Body of pancreas (tissue), 4 donors: ENCODE measurements around the gene AGRN. TPM values are rescaled to one million over a fixed set of nuclear protein-coding genes. Genes with fewer than 3 reads are reported as not detected.
"Not testable (repeated sequence)": the region's sequence is repeated elsewhere in the genome, so short reads cannot be mapped to it uniquely, and the experiment has no call there.

Experiments used
- ATAC-seq: fragments of 150-250 bp; one replicate; pipeline ENCODE4 v1.9.1; 2016
- DNase-seq, 4 donors: peaks; one replicate each; pipeline ENCODE4 v3.0.0-alpha.2; 2019
- H3K27ac ChIP-seq, 4 donors: fragments of 200-600 bp; sonication (generic); 1 replicate in 3 of 4; 2 replicates in 1 of 4; pipeline versions ENCODE4 v1.5.1 to v1.6.1; 2016 to 2019; ENCODE audit warnings: mild to moderate bottlenecking in 1 of 4, mixed read lengths in 1 of 4, moderate library complexity in 1 of 4
- H3K27me3 ChIP-seq, 2 donors: fragments of 200-600 bp; sonication (generic); one replicate each; pipeline ENCODE4 v1.6.0; 2016; ENCODE audit warnings: mild to moderate bottlenecking in 1 of 2
- H3K36me3 ChIP-seq, 2 donors: fragments of 200-600 bp; sonication (generic); replicated peaks in 1 of 2; 2 replicates each; pipeline ENCODE4 v1.5.1; 2016; ENCODE audit warnings: low read depth in 2 of 2; ENCODE audit not compliant: insufficient read depth in 1 of 2
- H3K4me1 ChIP-seq: fragments of 200-600 bp; sonication (generic); one replicate; pipeline ENCODE4 v1.6.0; 2016
- H3K4me3 ChIP-seq, 2 donors: fragments of 200-600 bp; sonication (generic); 1 replicate in 1 of 2; 2 replicates in 1 of 2; pipeline ENCODE4 v1.5.1; 2016 to 2019
- H3K9me3 ChIP-seq, 3 donors: fragments of 200-600 bp; sonication (generic); 1 replicate in 2 of 3; 2 replicates in 1 of 3; pipeline ENCODE4 v1.5.1; 2016
- POLR2A ChIP-seq, 3 donors: fragments of 450-650 bp; IDR thresholded peaks; one replicate each; pipeline ENCODE4 v1.6.1; 2016; ENCODE audit warnings: antibody characterized with exemption in 3 of 3, mild to moderate bottlenecking in 2 of 3
- WGBS, 2 donors: methylation state at CpG; one replicate each; pipeline ENCODE4 v1.1.5; 2017; 5-methylcytosine and 5-hydroxymethylcytosine counted together
- intact Hi-C: fragments of 100-400 bp; cut with DNase I; formaldehyde crosslinking; loops from one replicate; pipeline ENCODE4 v1.15.1; 2023
- total RNA-seq, 2 donors: library from RNA; depleted of rRNA; stranded (reverse); fragments of >200 nt; gene quantifications; one replicate each; pipeline ENCODE4 v1.1.0, GENCODE V29; 2016
- TF ChIP-seq, protein P1 (sequence below), 7 experiments: fragments of 450-650 bp in 4 of 7; fragments of 200-600 bp in 3 of 7; sonication (generic) in 3 of 7; IDR thresholded peaks; one replicate each; pipeline ENCODE4 v1.5.1; 2016 to 2019; ENCODE audit warnings: antibody characterized with exemption in 7 of 7

The AGRN gene
- total RNA-seq, 2 donors from 2014 or later, result 85.1 to 241 TPM

DNA sequence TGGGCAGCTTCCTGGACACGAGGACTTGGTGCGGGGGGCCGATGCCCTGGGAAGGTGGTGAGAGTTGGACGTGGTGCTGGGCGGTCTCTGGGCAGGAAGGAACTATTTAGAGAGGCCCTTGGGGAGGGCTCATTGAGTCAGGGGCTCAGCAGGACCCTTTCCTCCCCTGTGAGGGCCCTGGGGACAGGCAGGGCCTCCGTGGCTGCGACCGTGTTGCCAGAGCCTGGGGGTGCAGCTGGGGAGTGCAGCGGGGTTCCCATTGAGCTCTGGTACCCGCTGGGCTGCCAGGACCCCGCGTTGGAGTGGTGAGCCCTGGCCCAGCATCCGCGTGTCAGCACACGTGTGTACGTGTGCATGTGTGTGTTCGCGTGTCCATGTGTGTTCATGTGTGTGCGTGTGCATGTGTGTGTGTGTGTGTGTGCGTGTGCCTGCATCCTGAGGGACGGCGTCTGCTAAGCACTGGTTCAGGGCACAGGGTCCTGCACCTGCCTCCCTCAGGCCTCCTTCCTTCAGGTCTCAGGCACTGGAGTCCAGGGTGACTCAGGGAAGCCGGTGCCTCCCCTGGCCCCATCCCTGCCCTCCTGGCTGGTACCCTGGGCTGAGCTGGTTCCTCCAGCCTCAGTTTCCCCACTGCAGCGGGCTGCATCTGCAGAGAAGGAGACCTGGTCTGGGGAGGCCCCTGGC, 43.5 kb downstream of the AGRN start:
- no peak overlapping the region for H3K4me3 ChIP-seq
- WGBS, 2 donors, result 46 to 80% methylated on average over 7 to 21 of the region's 24 CpGs
- intact Hi-C loops, result loop anchor here (5.0 kb wide), 1 partner anchor 81 kb away; the partner anchor contains the start of gene PERM1
- ATAC-seq (no peak), DNase-seq (no peak)
- no peak overlapping the region for H3K27ac ChIP-seq
- H3K36me3 ChIP-seq, result no peaks in the 10 kb centered on the region
- H3K27me3 ChIP-seq, result peaks cover 0 to 10% of the 10 kb centered on the region in 2 donors
- no peaks in the 10 kb centered on the region for H3K9me3 ChIP-seq
- TF ChIP-seq, protein P1, sequence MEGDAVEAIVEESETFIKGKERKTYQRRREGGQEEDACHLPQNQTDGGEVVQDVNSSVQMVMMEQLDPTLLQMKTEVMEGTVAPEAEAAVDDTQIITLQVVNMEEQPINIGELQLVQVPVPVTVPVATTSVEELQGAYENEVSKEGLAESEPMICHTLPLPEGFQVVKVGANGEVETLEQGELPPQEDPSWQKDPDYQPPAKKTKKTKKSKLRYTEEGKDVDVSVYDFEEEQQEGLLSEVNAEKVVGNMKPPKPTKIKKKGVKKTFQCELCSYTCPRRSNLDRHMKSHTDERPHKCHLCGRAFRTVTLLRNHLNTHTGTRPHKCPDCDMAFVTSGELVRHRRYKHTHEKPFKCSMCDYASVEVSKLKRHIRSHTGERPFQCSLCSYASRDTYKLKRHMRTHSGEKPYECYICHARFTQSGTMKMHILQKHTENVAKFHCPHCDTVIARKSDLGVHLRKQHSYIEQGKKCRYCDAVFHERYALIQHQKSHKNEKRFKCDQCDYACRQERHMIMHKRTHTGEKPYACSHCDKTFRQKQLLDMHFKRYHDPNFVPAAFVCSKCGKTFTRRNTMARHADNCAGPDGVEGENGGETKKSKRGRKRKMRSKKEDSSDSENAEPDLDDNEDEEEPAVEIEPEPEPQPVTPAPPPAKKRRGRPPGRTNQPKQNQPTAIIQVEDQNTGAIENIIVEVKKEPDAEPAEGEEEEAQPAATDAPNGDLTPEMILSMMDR (IDR thresholded peaks at IDR 0.05), result no peak
- TF ChIP-seq POLR2A (IDR thresholded peaks at IDR 0.05), result no peak
- H3K4me1 ChIP-seq, result peaks cover 38% of the 10 kb centered on the region

DNA sequence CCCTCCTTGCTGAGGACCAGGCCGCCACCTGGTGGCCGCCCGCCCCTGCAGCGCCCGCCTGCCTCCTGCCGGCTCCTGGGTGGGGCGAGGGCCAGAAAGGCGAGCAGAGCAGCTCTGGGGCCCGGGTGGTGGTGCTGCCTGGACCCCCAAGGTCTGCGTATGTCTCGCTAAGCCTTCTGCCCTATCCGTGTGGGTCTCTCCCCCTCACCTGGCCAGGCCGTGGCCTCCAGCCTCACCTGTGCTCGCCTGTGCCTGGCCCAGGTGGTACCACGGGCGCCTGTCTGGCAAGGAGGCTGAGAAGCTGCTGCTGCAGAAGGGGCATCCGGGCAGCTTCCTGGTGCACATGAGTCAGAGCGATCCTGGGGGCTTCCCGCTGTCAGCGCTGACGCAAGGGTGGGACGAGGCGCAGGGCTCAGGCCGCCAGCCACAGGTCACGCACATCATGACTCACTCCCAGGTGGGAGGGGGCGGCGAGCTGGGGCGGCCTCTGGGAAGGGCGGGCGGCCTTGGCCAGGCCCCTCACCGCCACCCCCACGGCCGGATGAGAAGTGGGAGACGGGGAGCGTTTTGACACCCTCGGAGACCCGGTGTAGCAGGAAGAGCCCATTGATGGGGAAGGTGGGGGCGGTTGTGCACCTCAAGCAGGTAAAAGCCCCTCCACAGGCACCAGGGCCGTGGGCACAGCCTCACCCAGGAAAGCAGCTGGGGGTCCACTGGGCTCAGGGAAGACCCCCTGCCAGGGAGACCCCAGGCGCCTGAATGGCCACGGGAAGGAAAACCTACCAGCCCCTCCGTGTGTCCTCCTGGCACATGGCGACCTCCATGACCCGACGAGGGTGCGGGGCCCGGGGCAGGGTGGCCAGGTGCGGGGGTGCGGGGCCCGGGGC, 44.3 kb downstream of the AGRN start:
- H3K36me3 ChIP-seq, result no peaks in the 10 kb centered on the region
- TF ChIP-seq POLR2A (IDR thresholded peaks at IDR 0.05), result peak in 2 of 3 donors; percentile 9 to 21
- TF ChIP-seq, protein P1 (IDR thresholded peaks at IDR 0.05), result peak; percentile 81 to 96 (median 91)
- H3K9me3 ChIP-seq, result no peaks in the 10 kb centered on the region
- H3K4me1 ChIP-seq, result peaks cover 33% of the 10 kb centered on the region
- no peak overlapping the region for H3K4me3 ChIP-seq
- ATAC-seq, result peak; percentile 55
- H3K27me3 ChIP-seq, result peaks cover 0 to 7% of the 10 kb centered on the region in 2 donors
- no peak overlapping the region for H3K27ac ChIP-seq
- WGBS, 2 donors, result 4 to 5% methylated on average over 8 to 49 of the region's 50 CpGs
- intact Hi-C loops, result loop anchor here (5.0 kb wide), 1 partner anchor 82 kb away; the partner anchor contains the start of gene PERM1
- DNase-seq, result peak; percentile 68 to 80 (median 74)

DNA sequence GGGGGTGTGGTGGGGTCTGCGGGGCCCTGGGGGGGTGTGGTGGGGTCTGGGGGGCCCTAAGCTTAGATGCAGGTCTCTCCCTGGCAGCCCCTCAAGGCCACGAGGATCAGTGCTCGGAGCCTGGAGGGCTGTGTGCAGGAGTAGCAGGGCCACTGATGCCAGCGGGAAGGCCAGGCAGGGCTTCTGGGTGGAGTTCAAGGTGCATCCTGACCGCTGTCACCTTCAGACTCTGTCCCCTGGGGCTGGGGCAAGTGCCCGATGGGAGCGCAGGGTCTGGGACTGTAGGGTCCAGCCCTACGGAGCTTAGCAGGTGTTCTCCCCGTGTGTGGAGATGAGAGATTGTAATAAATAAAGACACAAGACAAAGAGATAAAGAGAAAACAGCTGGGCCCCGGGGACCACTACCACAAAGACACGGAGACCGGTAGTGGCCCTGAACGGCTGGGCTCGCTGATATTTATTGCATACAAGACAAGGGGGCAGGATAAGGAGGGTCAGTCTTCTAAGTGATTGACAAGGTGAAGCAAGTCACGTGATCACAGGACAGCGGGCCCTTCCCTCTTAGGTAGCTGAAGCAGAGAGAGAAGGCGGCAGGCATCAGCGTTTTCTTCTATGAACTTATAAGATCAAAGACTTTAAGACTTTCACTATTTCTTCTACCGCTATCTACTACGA, 45.5 kb downstream of the AGRN start:
- no peak for TF ChIP-seq POLR2A (IDR thresholded peaks at IDR 0.05)
- TF ChIP-seq, protein P1 (IDR thresholded peaks at IDR 0.05), result no peak
- DNase-seq (no peak), ATAC-seq (no peak)
- H3K27ac ChIP-seq, result no peak overlapping the region
- no peak overlapping the region for H3K4me3 ChIP-seq
- WGBS, 2 donors, result 43 to 45% methylated on average over 15 to 19 of the region's 20 CpGs
- H3K27me3 ChIP-seq, result peaks cover 0 to 7% of the 10 kb centered on the region in 2 donors
- no peaks in the 10 kb centered on the region for H3K9me3 ChIP-seq
- H3K36me3 ChIP-seq, result no peaks in the 10 kb centered on the region
- intact Hi-C loops, result no loop called here
- peaks cover 28% of the 10 kb centered on the region for H3K4me1 ChIP-seq

DNA sequence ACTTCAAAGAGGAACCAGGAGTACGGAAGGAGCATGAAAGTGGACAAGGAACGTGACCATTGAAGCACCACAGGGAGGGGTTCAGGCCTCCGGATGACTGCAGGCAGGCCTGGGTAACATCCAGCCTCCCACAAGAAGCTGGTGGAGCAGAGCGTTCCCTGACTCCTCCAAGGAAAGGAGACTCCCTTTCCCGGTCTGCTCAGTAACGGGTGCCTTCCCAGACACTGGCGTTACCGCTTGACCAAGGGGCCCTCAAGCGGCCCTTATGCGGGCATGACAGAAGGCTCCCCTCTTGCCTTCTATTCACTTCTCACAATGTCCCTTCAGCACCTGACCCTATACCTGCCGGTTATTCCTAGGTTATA, 46.0 kb downstream of the AGRN start:
- intact Hi-C loops, H3K27ac ChIP-seq, DNase-seq, H3K27me3 ChIP-seq, H3K4me3 ChIP-seq, H3K36me3 ChIP-seq, ATAC-seq, H3K9me3 ChIP-seq: not testable (repeated sequence)
- peaks cover 27% of the 10 kb centered on the region for H3K4me1 ChIP-seq
- 61 to 64% methylated on average over 11 of the region's 11 CpGs for WGBS, 2 donors
